HL-60/S4 treated with retinoic acid at 250 ng/mL for 4 days and 3 days (cell line): Measurements from ENCODE around the gene ADK.
"Not testable (repeated sequence)": the region's sequence is repeated elsewhere in the genome, so short reads cannot be mapped to it uniquely, and the experiment has no call there.

Source experiments
- in situ Hi-C: fragments of 300-500 bp; cut with MboI; formaldehyde crosslinking; loops from 2 replicates; pipeline ENCODE4 v1.7.0; 2022; ENCODE audit warnings: low sequenced_read_pairs

The ADK gene

GRCh38 chr10:74150990-74151878 lies at the start of gene ADK:
Gene ADK (plus strand): TSS chr10:74151221. CDS start chr10:74151279, 58 bp downstream.
- in situ Hi-C loops = no loop called here

- in situ Hi-C loops = no loop called here
Observed at GRCh38 chr10:74103560-74104258, 47.3 kb upstream of the ADK start.

DNA sequence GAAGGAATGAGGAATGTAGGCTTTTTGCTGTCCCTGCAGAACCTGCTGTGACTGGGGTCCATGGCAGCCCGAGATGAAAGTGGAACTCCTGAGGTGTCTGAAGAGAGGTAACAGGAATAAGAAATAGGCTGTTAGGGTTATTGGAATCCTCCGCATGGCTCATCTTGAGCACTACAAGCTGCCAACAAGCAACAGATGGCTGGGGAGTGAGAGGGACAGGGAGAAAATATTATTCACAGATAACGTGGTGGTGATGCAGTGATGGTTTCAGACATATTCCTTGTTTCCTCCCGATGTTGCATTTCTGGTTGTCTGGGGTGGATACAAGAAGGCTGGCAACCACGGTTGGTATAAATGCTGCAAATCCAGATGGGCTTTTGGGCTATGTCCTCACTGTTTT lies 46.5 kb upstream of the ADK start:
- in situ Hi-C loops = no loop called here

GRCh38 chr10:74104996-74105395 lies 46.0 kb upstream of the ADK start:
- in situ Hi-C loops = no loop called here

GRCh38 chr10:74107391-74107790 lies 43.6 kb upstream of the ADK start:
- in situ Hi-C loops = no loop called here

- in situ Hi-C loops = no loop called here
Observed at GRCh38 chr10:74109452-74109851, 41.6 kb upstream of the ADK start.

- in situ Hi-C loops = no loop called here
Observed at GRCh38 chr10:74110120-74110519, 40.9 kb upstream of the ADK start.

DNA sequence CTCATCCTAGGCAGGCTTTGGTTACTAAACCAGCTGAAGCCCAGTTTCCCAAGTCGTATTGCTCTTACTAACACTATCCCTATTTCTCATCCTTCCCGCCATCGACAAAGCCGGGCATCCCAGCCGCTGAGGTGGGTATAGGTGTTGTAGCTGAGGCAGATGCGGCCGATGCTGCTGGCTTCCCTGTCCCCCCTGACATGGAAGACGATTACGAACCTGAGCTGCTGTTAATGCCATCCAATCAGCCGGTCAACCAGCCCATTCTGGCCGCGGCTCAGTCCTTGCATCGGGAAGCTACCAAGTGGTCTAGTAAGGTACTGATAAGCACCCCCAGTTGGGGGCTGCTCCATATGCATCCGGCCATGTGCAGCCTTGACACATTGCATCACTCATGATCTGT lies 39.2 kb upstream of the ADK start:
- in situ Hi-C loops = no loop called here

GRCh38 chr10:74113546-74113945 lies 37.5 kb upstream of the ADK start:
- in situ Hi-C loops = no loop called here

DNA sequence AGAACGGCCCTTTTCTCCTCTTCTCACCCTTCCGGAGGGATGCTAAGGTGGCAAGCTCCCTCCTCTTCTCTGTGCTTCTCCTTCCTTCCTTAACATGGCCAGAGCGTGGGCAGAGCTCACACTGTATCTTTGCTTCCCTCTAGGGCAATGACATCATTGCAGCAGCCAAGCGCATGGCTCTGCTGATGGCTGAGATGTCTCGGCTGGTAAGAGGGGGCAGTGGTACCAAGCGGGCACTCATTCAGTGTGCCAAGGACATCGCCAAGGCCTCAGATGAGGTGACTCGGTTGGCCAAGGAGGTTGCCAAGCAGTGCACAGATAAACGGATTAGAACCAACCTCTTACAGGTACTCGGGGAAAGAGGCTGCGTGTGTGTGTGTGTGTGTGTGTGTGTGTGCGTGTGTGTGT lies 37.0 kb upstream of the ADK start:
- in situ Hi-C loops = no loop called here

GRCh38 chr10:74117738-74118137 lies 33.3 kb upstream of the ADK start:
- in situ Hi-C loops = no loop called here

- in situ Hi-C loops = no loop called here
Observed at GRCh38 chr10:74118804-74119203, 32.2 kb upstream of the ADK start.

DNA sequence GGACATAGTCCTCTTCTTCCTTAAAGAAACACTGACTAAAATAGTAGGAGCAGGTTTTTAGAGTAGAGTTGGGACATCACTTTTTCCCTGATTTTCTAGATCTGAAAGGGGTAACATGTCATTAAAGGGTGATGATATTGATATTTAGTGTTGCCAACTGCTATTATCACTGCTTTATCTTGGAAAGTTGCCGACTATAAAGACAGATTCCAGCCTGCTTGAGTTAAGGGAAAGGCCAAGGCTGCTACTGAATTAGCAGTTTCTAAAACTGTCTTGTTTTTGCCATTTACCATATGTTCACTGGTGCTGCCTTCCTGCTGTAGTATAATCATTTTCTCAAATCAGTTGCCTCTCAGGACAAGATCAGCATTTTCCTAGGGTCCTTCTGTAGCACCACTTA lies 30.1 kb upstream of the ADK start:
- in situ Hi-C loops = no loop called here

DNA sequence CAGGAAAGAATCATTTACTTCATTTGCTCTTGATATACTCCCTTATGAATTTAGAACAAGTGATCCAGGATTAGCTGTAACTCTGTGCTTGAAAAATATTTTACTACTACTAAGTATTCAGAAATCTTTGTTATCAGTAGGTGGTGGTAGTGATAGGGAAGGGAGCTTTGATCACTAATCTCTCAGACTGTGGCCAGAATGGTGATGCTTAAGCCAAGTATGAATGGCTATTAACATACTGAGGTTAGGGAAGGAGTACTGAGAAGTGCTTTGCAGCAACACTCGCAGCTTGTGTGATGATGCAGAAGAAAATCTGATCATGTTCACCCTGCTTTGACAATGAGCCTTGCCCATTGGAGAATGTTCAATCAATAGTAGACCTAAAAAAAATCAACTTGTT lies 29.7 kb upstream of the ADK start:
- in situ Hi-C loops = no loop called here

- in situ Hi-C loops = no loop called here
Observed at GRCh38 chr10:74122060-74122459, 29.0 kb upstream of the ADK start.

GRCh38 chr10:74123081-74123480 lies 27.9 kb upstream of the ADK start:
- in situ Hi-C loops = no loop called here

GRCh38 chr10:74133923-74134820 lies 16.8 kb upstream of the ADK start:
- in situ Hi-C loops = no loop called here

- in situ Hi-C loops = no loop called here
Observed at GRCh38 chr10:74135452-74135851, 15.6 kb upstream of the ADK start.

GRCh38 chr10:74137992-74138391 lies 13.0 kb upstream of the ADK start:
- in situ Hi-C loops = no loop called here

- in situ Hi-C loops = not testable (repeated sequence)
Observed at GRCh38 chr10:74138596-74138995, 12.4 kb upstream of the ADK start.

- in situ Hi-C loops = no loop called here
Observed at GRCh38 chr10:74139981-74140380, 11.0 kb upstream of the ADK start.
